MCF 10A (cell line): ENCODE data around the gene CD247. TPM values are rescaled to one million over a fixed set of nuclear protein-coding genes. Genes with fewer than 3 reads are reported as not detected.
A peak's percentile ranks its signal among the peaks of the same experiment; 100 is the strongest.

Experiments
- BruUV-seq: library from RNA; stranded (reverse); fragments of 400-500 nt; replicated peaks from 2 replicates; lab custom pipeline; 2021; lab: Mats Ljungman, UMichigan
- CTCF ChIA-PET: fragments of 300-600 bp; sonication (Branson Sonifier 250); formaldehyde crosslinking; extraction: SDS; loops from one replicate; lab custom pipeline; 2021; ENCODE audit warnings: antibody characterized with exemption, inconsistent platforms; lab: Yijun Ruan, JAX
- POLR2A ChIA-PET: fragments of 300-600, 350-650 bp; sonication (Branson Sonifier 250); formaldehyde crosslinking; extraction: SDS; loops from one replicate; lab custom pipeline; 2020; ENCODE audit warnings: antibody characterized with exemption, inconsistent platforms; lab: Yijun Ruan, JAX
- DNase-seq: peaks from one replicate; pipeline ENCODE4 v3.0.0-alpha.2; 2018; ENCODE audit not compliant: unreplicated experiment
- H3K27ac Mint-ChIP-seq: one replicate; pipeline ENCODE4 v1.8.0; 2022; ENCODE audit warnings: mild to moderate bottlenecking, low read depth, mixed read lengths; ENCODE audit not compliant: unreplicated experiment
- H3K27me3 Mint-ChIP-seq: one replicate; pipeline ENCODE4 v1.8.0; 2022; ENCODE audit warnings: mixed read lengths; ENCODE audit not compliant: insufficient read depth, unreplicated experiment
- H3K36me3 Mint-ChIP-seq: one replicate; pipeline ENCODE4 v1.8.0; 2022; ENCODE audit warnings: mild to moderate bottlenecking, moderate library complexity, mixed read lengths; ENCODE audit not compliant: insufficient read depth, unreplicated experiment
- H3K4me1 Mint-ChIP-seq: one replicate; pipeline ENCODE4 v1.8.0; 2022; ENCODE audit warnings: mixed read lengths; ENCODE audit not compliant: insufficient read depth, unreplicated experiment
- H3K4me3 Mint-ChIP-seq: one replicate; pipeline ENCODE4 v1.8.0; 2022; ENCODE audit warnings: mild to moderate bottlenecking, moderate library complexity, mixed read lengths; ENCODE audit not compliant: unreplicated experiment
- H3K9me3 Mint-ChIP-seq: one replicate; pipeline ENCODE4 v1.8.0; 2022; ENCODE audit warnings: mixed read lengths; ENCODE audit not compliant: unreplicated experiment
- intact Hi-C: fragments of 100-400 bp; cut with micrococcal nuclease; formaldehyde crosslinking; loops from 2 replicates; pipeline ENCODE4 v1.14.1; 2022
- total RNA-seq: library from RNA; stranded (reverse); gene quantifications from 2 replicates; pipeline ENCODE4 v1.2.3, GENCODE V29; 2022
- TF ChIP-seq, protein P1 (sequence below): fragments of 200-600 bp; IDR thresholded peaks from one replicate; pipeline ENCODE4 v1.8.0; 2022; ENCODE audit warnings: antibody characterized with exemption, mild to moderate bottlenecking; ENCODE audit not compliant: unreplicated experiment

Gene CD247
- total RNA-seq, 1 experiment from 2014 or later = not detected

DNA sequence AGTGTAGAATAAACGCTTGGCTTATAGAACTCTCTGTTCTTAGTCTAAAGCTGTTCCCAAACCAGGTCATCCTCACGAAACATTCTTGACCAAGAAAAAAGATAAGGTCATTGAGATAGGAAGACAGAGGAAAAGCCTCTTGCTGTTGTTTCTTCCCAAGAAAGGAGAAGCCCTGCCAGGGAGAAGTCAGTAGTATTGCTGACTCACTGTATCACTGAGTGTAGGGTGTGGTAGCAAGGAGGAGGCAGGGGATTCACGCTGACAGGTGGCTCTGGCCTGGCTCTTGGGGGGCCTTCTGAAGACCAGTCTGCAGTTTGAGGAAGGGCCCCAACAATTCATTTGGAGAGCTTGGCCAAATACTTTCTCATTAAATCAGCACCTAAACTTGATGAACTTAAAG lies 97.8 kb downstream of the CD247 start:
- POLR2A ChIA-PET = no interaction called here
- H3K4me1 Mint-ChIP-seq = peaks cover 6% of the 10 kb centered on the region
- TF ChIP-seq, protein P1, sequence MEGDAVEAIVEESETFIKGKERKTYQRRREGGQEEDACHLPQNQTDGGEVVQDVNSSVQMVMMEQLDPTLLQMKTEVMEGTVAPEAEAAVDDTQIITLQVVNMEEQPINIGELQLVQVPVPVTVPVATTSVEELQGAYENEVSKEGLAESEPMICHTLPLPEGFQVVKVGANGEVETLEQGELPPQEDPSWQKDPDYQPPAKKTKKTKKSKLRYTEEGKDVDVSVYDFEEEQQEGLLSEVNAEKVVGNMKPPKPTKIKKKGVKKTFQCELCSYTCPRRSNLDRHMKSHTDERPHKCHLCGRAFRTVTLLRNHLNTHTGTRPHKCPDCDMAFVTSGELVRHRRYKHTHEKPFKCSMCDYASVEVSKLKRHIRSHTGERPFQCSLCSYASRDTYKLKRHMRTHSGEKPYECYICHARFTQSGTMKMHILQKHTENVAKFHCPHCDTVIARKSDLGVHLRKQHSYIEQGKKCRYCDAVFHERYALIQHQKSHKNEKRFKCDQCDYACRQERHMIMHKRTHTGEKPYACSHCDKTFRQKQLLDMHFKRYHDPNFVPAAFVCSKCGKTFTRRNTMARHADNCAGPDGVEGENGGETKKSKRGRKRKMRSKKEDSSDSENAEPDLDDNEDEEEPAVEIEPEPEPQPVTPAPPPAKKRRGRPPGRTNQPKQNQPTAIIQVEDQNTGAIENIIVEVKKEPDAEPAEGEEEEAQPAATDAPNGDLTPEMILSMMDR = no peak
- no peak overlapping the region for H3K27ac Mint-ChIP-seq
- H3K9me3 Mint-ChIP-seq = no peaks in the 10 kb centered on the region
- DNase-seq = no peak
- no peak overlapping the region for H3K4me3 Mint-ChIP-seq
- no TSS peak for BruUV-seq
- intact Hi-C loops = no loop called here
- H3K27me3 Mint-ChIP-seq = no peaks in the 10 kb centered on the region
- peaks cover 5% of the 10 kb centered on the region for H3K36me3 Mint-ChIP-seq
- CTCF ChIA-PET = interaction anchor here (0.6 to 1.6 kb wide), 7 partner anchors 10 to 173 kb away, joined by 3 to 7 read pairs (median 3); no protein-coding TSS in a partner anchor

DNA sequence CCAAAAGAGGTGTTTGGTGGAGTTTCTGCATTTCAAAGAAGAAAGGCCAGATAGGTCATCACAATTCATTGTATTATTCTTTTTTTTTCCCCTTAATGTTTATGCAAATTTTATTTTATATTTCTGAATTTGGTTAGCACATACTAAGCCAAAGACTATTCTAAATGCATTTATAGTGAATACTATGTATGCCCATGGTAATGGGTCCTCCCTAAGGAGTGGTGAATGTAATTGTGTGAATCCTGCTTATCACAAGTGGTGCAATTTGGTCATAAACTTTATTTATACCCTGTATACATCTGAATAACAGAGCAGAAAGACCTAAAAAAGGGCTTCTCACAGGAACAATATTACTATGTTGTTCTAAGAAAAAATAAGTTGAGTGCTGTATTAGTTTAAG lies 99.1 kb downstream of the CD247 start:
- TF ChIP-seq, protein P1 = no peak
- Mint-ChIP-seq H3K27me3 (no peaks in the 10 kb centered on the region), H3K36me3 (peaks cover 5% of the 10 kb centered on the region), H3K27ac (no peak overlapping the region), H3K9me3 (no peaks in the 10 kb centered on the region), H3K4me1 (peaks cover 6% of the 10 kb centered on the region), H3K4me3 (no peak overlapping the region)
- intact Hi-C loops = no loop called here
- ChIA-PET POLR2A (interaction anchor here (1.1 kb wide), 1 partner anchor 28 kb away, joined by 4 read pairs; no protein-coding TSS in a partner anchor), CTCF (no interaction called here)
- DNase-seq = no peak
- no TSS peak for BruUV-seq

DNA sequence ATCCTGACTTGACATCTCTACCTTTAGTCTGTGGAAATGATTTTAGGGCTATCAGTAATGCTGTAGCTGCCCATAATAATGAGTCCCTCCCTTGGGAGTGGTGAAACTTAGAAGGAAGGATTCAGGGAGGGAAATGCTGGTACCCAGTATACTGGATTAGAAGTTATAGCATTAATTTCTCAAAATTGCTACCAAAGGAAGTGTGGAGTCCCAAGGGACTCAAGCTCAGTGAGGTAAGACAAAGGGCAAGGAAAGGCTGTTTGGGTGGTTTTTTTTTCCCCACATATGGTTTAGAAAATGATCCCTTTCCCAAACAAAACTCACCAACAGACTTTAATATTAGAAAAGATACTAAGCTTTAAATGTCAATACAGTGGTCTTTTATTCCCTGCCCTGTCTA lies 99.9 kb downstream of the CD247 start:
- H3K4me1 Mint-ChIP-seq = peaks cover 6% of the 10 kb centered on the region
- no peaks in the 10 kb centered on the region for H3K27me3 Mint-ChIP-seq
- H3K36me3 Mint-ChIP-seq = peaks cover 6% of the 10 kb centered on the region
- no TSS peak for BruUV-seq
- TF ChIP-seq, protein P1 = no peak
- POLR2A ChIA-PET = interaction anchor here (1.1 to 1.7 kb wide), 2 partner anchors 10 to 29 kb away, joined by 4 to 6 read pairs; no protein-coding TSS in a partner anchor
- intact Hi-C loops = no loop called here
- H3K9me3 Mint-ChIP-seq = no peaks in the 10 kb centered on the region
- DNase-seq = no peak
- H3K27ac Mint-ChIP-seq = no peak overlapping the region
- H3K4me3 Mint-ChIP-seq = no peak overlapping the region
- CTCF ChIA-PET = interaction anchor here (0.7 to 2.1 kb wide), 5 partner anchors 10 to 359 kb away, joined by 3 to 6 read pairs (median 4); no protein-coding TSS in a partner anchor

DNA sequence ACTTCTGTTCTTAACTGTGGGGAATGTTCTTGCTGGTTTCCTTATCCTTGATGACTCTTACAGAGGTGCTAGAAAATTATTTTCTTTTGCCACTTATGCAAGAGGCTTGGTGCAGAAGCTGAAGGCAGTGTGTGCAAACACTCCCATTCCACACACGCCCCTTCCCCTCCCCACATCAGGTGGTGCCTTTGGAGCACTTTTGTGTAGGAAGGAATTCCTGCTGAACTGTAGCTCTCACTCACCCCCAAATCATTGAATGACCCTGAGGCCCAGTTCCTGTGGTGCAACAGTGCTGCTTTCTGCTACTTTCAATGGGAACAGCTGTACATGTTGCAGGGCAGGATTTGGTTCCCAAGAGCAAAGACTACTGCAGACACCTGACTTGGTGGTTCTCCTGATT lies 101.8 kb downstream of the CD247 start:
- intact Hi-C loops = no loop called here
- Mint-ChIP-seq H3K9me3 (no peaks in the 10 kb centered on the region), H3K36me3 (peaks cover 12% of the 10 kb centered on the region), H3K27ac (no peak overlapping the region), H3K4me3 (no peak overlapping the region), H3K27me3 (no peaks in the 10 kb centered on the region), H3K4me1 (peaks cover 6% of the 10 kb centered on the region)
- DNase-seq = peak; percentile 16
- BruUV-seq = no TSS peak
- TF ChIP-seq, protein P1 = no peak
- POLR2A ChIA-PET = interaction anchor here (0.7 to 1.7 kb wide), 4 partner anchors 12 to 279 kb away, joined by 3 to 6 read pairs (median 4); no protein-coding TSS in a partner anchor
- CTCF ChIA-PET = interaction anchor here (0.8 to 2.1 kb wide), 5 partner anchors 12 to 357 kb away, joined by 3 to 9 read pairs (median 6); no protein-coding TSS in a partner anchor
